HepG2 (cell line): ENCODE measurements around the gene METAP2. TPM values are rescaled to one million over a fixed set of nuclear protein-coding genes. Genes with fewer than 3 reads are reported as not detected.
"Not testable (repeated sequence)": the region's sequence is repeated elsewhere in the genome, so short reads cannot be mapped to it uniquely, and the experiment has no call there.

Source experiments
- ATAC-seq: fragments of 200-7000 bp; cut with Tn5 transposase; 3 replicates; pipeline ENCODE4 v1.9.1; 2020; ENCODE audit warnings: mild to moderate bottlenecking, moderate library complexity
- BruUV-seq: library from RNA; stranded (reverse); fragments of 400-500 nt; replicated peaks from 2 replicates; lab custom pipeline; 2021; lab: Mats Ljungman, UMichigan
- CTCF ChIA-PET: fragments of 300-600 bp; formaldehyde crosslinking; extraction: SDS; loops from one replicate; lab custom pipeline; 2021; ENCODE audit warnings: low total read pairs, inconsistent platforms, low intra/inter-chr PET ratio; lab: Yijun Ruan, JAX
- POLR2A ChIA-PET: fragments of 350-600 bp; sonication (Branson Sonifier 250); formaldehyde crosslinking; loops from one replicate; lab custom pipeline; 2020; ENCODE audit warnings: antibody characterized with exemption, inconsistent platforms; lab: Yijun Ruan, JAX
- DNase-seq: peaks from one replicate; pipeline ENCODE4 v3.0.0-alpha.2; 2015; ENCODE audit warnings: low spot score
- FAIRE-seq: peaks from 3 replicates; lab custom pipeline; 2011; peaks lifted over from hg19 to GRCh38; lab: Jason Lieb, UNC
- H2AFZ ChIP-seq: one replicate; pipeline ENCODE4 v1.6.1; 2011; ENCODE audit warnings: low read length, inconsistent platforms
- H3K27ac ChIP-seq: fragments of 300-600 bp; 3 replicates; pipeline ENCODE4 v1.8.0; 2011; ENCODE audit warnings: mixed run types, mild to moderate bottlenecking, mixed read lengths, low read length, inconsistent platforms; ENCODE audit not compliant: insufficient read depth; ENCODE audit errors: extremely low read length
- H3K27me3 ChIP-seq, 2 experiments: fragments of 200-600 bp in 1 of 2; 2 replicates in 1 of 2; 3 replicates in 1 of 2; pipeline versions ENCODE4 v1.6.0 to v1.8.0; 2011; ENCODE audit warnings: low read length in 2 of 2, mild to moderate bottlenecking in 2 of 2, moderate library complexity in 2 of 2, inconsistent platforms in 1 of 2; ENCODE audit not compliant: insufficient read depth in 2 of 2, control insufficient read depth in 1 of 2
- H3K36me3 ChIP-seq, 2 experiments: fragments of 200-600 bp in 1 of 2; replicated peaks in 1 of 2; 2 replicates in 1 of 2; 3 replicates in 1 of 2; pipeline versions ENCODE4 v1.5.1 to v1.8.0; 2011; ENCODE audit warnings: low read length in 2 of 2, inconsistent platforms in 1 of 2; ENCODE audit not compliant: insufficient read depth in 2 of 2, control insufficient read depth in 1 of 2
- H3K4me1 ChIP-seq: 2 replicates; pipeline ENCODE4 v1.5.1; 2012; ENCODE audit warnings: low read length, inconsistent platforms; ENCODE audit not compliant: insufficient read depth
- H3K4me2 ChIP-seq: 2 replicates; pipeline ENCODE4 v1.6.0; 2011; ENCODE audit warnings: low read depth, low read length, inconsistent platforms
- H3K4me3 ChIP-seq, 3 experiments: fragments of 200-600 bp in 1 of 3; sonication (generic), shearing (Covaris generic) in 1 of 3; replicated peaks in 1 of 3; 2 replicates each; pipeline ENCODE4 v1.5.1; 2011 to 2016; ENCODE audit warnings: low read length in 3 of 3, inconsistent platforms in 2 of 3, low read depth in 2 of 3, mild to moderate bottlenecking in 2 of 3, control low read depth in 1 of 3, mixed read lengths in 1 of 3; ENCODE audit not compliant: insufficient read depth in 1 of 3
- H3K79me2 ChIP-seq: one replicate; pipeline ENCODE4 v1.6.1; 2011; ENCODE audit warnings: low read length, inconsistent platforms; ENCODE audit not compliant: insufficient read depth
- H3K9ac ChIP-seq: 2 replicates; pipeline ENCODE4 v1.6.0; 2011; ENCODE audit warnings: mild to moderate bottlenecking, low read depth, low read length, inconsistent platforms; ENCODE audit not compliant: insufficient read depth
- H3K9me3 ChIP-seq: 2 replicates; pipeline ENCODE4 v1.5.1; 2012; ENCODE audit warnings: mild to moderate bottlenecking, low read length
- H4K20me1 ChIP-seq: 2 replicates; pipeline ENCODE4 v1.6.0; 2011; ENCODE audit warnings: inconsistent platforms, mild to moderate bottlenecking, low read length, moderate library complexity; ENCODE audit not compliant: insufficient read depth
- GTF2F1 ChIP-seq: fragments of 150-350 bp; IDR thresholded peaks from 2 replicates; pipeline ENCODE4 v1.6.1; 2014; ENCODE audit warnings: low read length
- TP53 ChIP-seq: sonication (generic); formaldehyde crosslinking; conservative IDR thresholded peaks from 2 replicates; pipeline ENCODE4 v1.4.0; 2020; ENCODE audit warnings: missing genetic modification reagents
- ZNF546 ChIP-seq: sonication (generic); formaldehyde crosslinking; conservative IDR thresholded peaks from 2 replicates; pipeline ENCODE4 v1.8.1; 2023; ENCODE audit warnings: mild to moderate bottlenecking, missing genetic modification reagents
- ZSCAN31 ChIP-seq: sonication (generic); formaldehyde crosslinking; IDR thresholded peaks from 2 replicates; pipeline ENCODE4 v1.5.0; 2020; ENCODE audit warnings: low read depth, mild to moderate bottlenecking, missing genetic modification reagents
- WGBS: methylation state at CpG from one replicate; pipeline ENCODE4 v1.1.6; 2017; ENCODE audit warnings: low lambda C conversion rate; 5-methylcytosine and 5-hydroxymethylcytosine counted together
- in situ Hi-C: cut with HindIII; loops from 2 replicates; pipeline ENCODE4 v1.10.0; 2017; ENCODE audit warnings: low pct_unique_long_range_greater_than_20kb; ENCODE audit not compliant: extremely low pct_ligation_motif_present
- intact Hi-C: fragments of 100-400 bp; cut with micrococcal nuclease; formaldehyde crosslinking; loops from one replicate; pipeline ENCODE4 v1.10.0; 2022; ENCODE audit not compliant: unreplicated experiment
- polyA plus RNA-seq, 8 experiments: library from polyadenylated mRNA; depleted of rRNA in 3 of 8; stranded (reverse) in 7 of 8; unstranded in 1 of 8; fragments of >200 nt; fragmentation: Illumina TruSeq in 4 of 8; extraction: Trizol in 4 of 8; gene quantifications; 2 replicates each; pipeline versions ENCODE4 v1.2.1 to v1.2.3, GENCODE V29; 2011 to 2016; ENCODE audit warnings: low read depth in 4 of 8, missing spikeins in 1 of 8, mixed read lengths in 1 of 8; ENCODE audit not compliant: insufficient read depth in 1 of 8
- total RNA-seq, 5 experiments: library from RNA; depleted of rRNA; stranded (reverse); fragments of >200 nt; fragmentation: Illumina TruSeq; extraction: Trizol; gene quantifications; 2 replicates each; pipeline ENCODE4 v1.2.3, GENCODE V29; 2016; ENCODE audit warnings: low read depth in 1 of 5

The METAP2 gene
- total and polyA plus RNA-seq, 2 of the 13 experiments (the other 11 are each of a cell fraction or from before 2014, with no cell fraction given) = 67.8 to 131 TPM

DNA sequence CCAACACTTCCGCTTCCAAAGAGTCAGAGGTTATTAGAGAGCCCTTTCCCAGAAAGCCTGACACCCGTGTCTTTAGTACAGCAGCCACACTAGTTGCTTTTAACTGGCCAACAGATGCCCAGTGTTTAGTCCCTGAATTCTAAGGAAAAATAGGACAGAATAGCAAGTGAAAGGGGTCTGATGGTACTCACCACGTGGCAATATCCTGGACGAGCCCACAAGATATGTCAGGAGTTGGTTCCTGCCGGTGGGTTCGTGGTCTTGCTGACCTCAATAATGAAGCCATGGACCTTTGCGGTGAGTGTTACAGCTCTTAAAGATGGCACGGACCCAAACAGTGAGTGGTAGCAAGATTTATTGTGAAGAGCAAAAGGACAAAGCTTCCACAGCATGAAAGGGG lies 16.3 kb upstream of the METAP2 start:
- intact Hi-C loops = not testable (repeated sequence)

DNA sequence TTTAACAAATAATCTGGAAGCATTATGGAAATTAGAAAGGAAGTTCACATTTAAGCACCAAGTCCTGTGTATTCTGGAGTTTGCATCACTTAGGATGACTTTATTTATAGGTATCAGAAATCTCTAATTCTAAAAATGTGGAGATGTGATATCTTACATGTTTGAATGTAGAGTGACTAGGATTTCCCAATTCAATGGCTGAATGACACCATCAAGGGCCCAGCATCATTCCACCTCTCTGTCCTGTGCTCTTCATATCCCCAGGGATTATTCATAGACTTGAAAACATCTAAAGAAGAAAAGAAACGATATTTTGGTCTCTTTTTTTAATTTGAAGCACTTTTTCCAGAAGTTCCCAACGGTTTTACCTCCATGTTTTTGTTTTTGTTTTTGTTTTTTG lies 15.2 kb upstream of the METAP2 start:
- Histone ChIP-seq H3K4me3 (no peak overlapping the region), H3K4me2 (no peak overlapping the region), H2AFZ (no peak overlapping the region), H3K36me3 (no peaks in the 10 kb centered on the region)
- intact Hi-C loops = no loop called here
- CTCF ChIA-PET = no interaction called here
- TF ChIP-seq ZSCAN31 (CRISPR knock-in tag) = no peak
- no peak for TF ChIP-seq ZNF546 (CRISPR knock-in tag)
- TF ChIP-seq GTF2F1 = no peak
- no peak for TF ChIP-seq TP53 (CRISPR knock-in tag)
- TF ChIP-seq, all 625 proteins: peak for 0
- no peak overlapping the region for H3K9ac ChIP-seq
- H3K79me2 ChIP-seq = no peaks in the 10 kb centered on the region
- FAIRE-seq = no peak
- 4% methylated on average over 2 of the region's 2 CpGs for WGBS
- no peak overlapping the region for H3K27ac ChIP-seq
- no peak for ATAC-seq
- in situ Hi-C loops = no loop called here
- no TSS peak for BruUV-seq
- H3K9me3 ChIP-seq = no peaks in the 10 kb centered on the region
- no peaks in the 10 kb centered on the region for H4K20me1 ChIP-seq
- DNase-seq = no peak
- H3K27me3 ChIP-seq = no peaks in the 10 kb centered on the region; a peak in 1 of 5 replicates
- peaks cover 34% of the 10 kb centered on the region for H3K4me1 ChIP-seq
- POLR2A ChIA-PET = interaction anchor here (1.7 kb wide), 1 partner anchor 15 kb away, joined by 5 read pairs; the partner anchor contains the start of gene METAP2

More for the DNA sequence above, 16.3 kb upstream of the METAP2 start:
- H3K36me3 ChIP-seq, ATAC-seq, H4K20me1 ChIP-seq, H3K79me2 ChIP-seq, in situ Hi-C loops, DNase-seq, H3K9ac ChIP-seq, CTCF ChIA-PET, H3K9me3 ChIP-seq, H3K4me3 ChIP-seq, H3K27ac ChIP-seq, H3K27me3 ChIP-seq, BruUV-seq, FAIRE-seq, H2AFZ ChIP-seq: not testable (repeated sequence)
- POLR2A ChIA-PET = interaction anchor here (1.7 kb wide), 1 partner anchor 16 kb away, joined by 5 read pairs; the partner anchor contains the start of gene METAP2
- peaks cover 31% of the 10 kb centered on the region for H3K4me1 ChIP-seq
- H3K4me2 ChIP-seq = peak overlapping the region; percentile 27; the same call in 1 of the 2 replicates
- WGBS = 72% methylated on average over 8 of the region's 8 CpGs
